ENCODE data around the gene OSGEP. TPM values are rescaled to one million over a fixed set of nuclear protein-coding genes. Genes with fewer than 3 reads are reported as not detected.

Gene OSGEP
- 21.2 TPM for total RNA-seq
- long read RNA-seq, transcript OSGEP-201 (11 exons, 2,002 nt) = major isoform, 17 of 22 reads
- long read RNA-seq, partial matches to known transcripts = 1 of 22 reads
- long read RNA-seq, other reads (novel, unspliced or antisense) = 4 of 22 reads

DNA sequence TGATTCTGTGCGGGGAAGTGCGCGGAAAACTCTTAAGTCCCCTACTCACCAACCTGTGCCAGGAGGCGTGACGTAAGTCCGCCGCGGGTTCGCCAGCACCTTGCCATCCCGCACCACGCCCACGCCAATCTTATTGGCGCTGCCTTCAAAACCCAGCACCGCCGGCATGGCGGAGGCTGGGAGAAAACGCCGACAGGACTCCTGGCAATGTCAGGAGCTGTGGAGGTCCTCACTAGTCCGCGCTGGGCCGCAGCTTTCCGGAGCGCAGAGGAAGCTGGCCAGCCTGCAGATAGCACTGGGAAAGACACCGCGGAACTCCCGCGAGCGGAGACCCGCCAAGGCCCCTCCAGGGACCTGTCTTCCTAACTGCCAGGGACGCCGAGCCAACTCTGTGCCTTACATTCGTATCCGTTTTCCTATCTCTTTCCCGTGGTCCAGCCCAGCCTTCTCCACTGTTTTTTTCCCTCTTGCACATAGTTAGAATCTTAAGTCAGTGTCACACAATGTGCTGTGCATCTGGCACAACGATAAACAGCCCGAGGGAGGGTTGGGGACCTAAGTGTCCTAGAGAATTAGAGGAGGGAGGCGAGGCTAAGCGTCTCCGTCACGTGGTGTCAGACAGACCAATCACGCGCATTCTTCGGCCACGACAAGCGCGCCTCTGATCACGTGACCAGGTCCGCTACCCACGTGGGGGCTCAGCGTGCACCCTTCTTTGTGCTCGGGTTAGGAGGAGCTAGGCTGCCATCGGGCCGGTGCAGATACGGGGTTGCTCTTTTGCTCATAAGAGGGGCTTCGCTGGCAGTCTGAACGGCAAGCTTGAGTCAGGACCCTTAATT, at the start of gene OSGEP, which contains the start of gene APEX1:
Gene OSGEP, minus strand, starts transcription at position 297 of the 839 bp plus-strand sequence. Its CDS starts 129 bp downstream, at position 168.
Gene APEX1, plus strand, starts transcription at position 711 of the 839 bp plus-strand sequence. CDS start 420 bp downstream, outside the sequence.
- intact Hi-C loops (cut with DNase I) = loop anchor here (2.0 to 5.0 kb wide), 2 partner anchors 42 to 127 kb away; partner anchors contain the start of gene TEP1
- DNase-seq (ENCODE audit: low spot score) = peak; percentile 99

GRCh38 chr14:20503898-20504297, 49.3 kb upstream of the OSGEP start:
- intact Hi-C loops (cut with DNase I) = no loop called here
- DNase-seq (ENCODE audit: low spot score) = no peak

DNA sequence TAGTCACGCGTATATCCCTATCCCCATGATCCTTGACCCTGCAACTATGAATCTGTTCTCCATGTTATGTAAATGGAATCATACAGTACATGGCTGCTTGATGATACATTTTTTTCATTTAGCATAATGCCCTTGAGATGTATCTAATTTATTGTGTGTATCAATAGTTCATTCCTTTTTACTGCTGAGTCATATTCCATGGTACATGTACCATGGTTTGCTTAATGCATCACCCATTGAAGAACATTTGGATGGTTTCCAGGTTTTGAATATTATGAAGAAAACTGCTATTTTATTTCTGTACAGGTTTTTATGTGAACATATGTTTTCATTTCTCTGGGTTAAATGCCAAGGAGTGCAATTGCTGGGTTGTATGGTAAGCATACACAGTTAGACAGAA, 46.7 kb upstream of the OSGEP start:
- intact Hi-C loops (cut with DNase I) = no loop called here
- no peak for DNase-seq (ENCODE audit: low spot score)

GRCh38 chr14:20499881-20500280, 45.3 kb upstream of the OSGEP start:
- DNase-seq (ENCODE audit: low spot score) = no peak
- intact Hi-C loops (cut with DNase I) = no loop called here

GRCh38 chr14:20499108-20499507, 44.5 kb upstream of the OSGEP start:
- no peak for DNase-seq (ENCODE audit: low spot score)
- intact Hi-C loops (cut with DNase I) = no loop called here

DNA sequence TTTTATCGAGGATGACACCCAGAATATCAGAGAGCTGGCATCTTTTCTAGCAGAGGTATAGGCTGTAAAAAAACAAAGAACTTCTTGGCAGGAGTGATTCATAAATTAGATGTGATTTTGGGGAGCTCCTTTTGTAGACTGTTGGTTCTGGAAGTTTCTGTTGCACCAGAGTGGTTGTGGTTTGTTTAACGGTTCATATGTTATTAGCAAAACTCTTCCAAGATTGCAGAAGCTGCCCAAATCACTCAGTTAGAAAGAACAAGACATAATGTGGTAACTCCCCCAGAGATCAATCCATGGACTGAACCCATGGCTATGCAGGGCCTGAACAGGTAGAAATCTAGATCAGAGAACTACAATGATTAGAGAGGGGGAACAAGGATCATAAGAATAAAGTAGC, 44.0 kb upstream of the OSGEP start:
- intact Hi-C loops (cut with DNase I) = no loop called here

GRCh38 chr14:20494935-20495766, 40.5 kb upstream of the OSGEP start:
- intact Hi-C loops (cut with DNase I) = no loop called here
- no peak for DNase-seq (ENCODE audit: low spot score)

More for the DNA sequence above, 44.0 kb upstream of the OSGEP start:
- no peak for DNase-seq (ENCODE audit: low spot score)

DNA sequence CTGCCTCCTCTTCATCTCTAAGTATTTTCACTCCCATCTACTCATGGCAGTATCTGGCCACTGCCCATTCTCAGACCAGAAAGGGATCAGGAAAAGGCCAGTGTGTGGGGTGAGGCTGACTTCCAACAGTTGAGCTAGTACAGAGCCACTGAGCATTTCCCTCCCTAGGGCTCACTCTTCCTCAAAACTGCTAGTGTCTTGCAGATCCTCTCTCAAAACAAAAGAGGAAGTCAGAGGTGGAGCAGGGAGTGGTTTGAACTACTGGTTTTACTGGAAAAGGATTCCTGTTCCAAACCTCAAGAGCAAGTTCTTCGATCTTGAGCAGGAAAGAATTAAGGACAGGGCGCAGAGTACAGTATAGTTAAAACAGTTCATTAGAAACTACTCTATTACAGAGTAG, 39.0 kb upstream of the OSGEP start:
- intact Hi-C loops (cut with DNase I) = no loop called here

GRCh38 chr14:20492486-20492885, 37.9 kb upstream of the OSGEP start:
- no peak for DNase-seq (ENCODE audit: low spot score)
- intact Hi-C loops (cut with DNase I) = no loop called here

More for the DNA sequence above, 39.0 kb upstream of the OSGEP start:
- no peak for DNase-seq (ENCODE audit: low spot score)

GRCh38 chr14:20490563-20490962, 36.0 kb upstream of the OSGEP start:
- no peak for DNase-seq (ENCODE audit: low spot score)
- intact Hi-C loops (cut with DNase I) = no loop called here

DNA sequence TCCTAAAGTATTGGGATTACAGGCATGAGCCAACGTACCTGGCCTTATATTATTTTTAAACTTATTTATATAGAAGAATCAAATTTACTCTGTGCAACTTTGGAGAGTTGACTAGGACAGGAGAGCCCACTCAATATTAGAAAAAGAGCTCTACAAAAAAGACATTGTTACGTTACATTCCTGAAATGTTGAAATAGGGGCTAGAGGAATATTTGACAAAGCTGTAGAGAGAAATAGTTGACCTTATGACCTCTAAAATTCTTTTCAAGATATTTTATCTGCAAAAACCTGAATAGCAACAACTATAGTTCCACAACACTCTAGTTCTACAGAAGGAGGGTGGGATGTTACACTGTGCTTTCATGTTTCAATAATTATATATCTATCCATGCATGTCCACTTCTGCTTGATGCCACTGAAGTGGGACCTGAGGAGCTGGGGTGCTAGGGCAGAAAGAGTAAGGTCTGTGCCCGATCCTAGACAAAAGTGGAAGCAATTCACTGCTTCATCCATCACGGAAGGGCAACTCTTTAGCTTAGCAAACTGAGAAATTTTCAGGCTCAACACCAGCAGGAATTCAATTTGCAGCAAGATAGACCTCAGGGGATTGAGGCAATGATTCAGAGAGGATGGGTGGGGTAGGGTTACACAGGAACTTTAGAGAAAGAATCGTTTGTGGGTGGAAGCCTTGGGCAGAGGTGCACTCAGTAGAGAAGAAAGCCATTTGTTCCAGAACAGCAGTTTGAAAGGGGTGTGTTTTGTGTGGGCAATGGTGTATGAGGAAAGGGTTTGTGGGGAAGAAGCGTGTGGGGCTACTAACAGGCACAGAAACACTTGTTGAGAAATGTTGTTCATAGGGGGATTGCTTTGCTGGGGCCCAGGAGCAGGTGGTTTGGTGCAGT, 34.7 kb upstream of the OSGEP start:
- no peak for DNase-seq (ENCODE audit: low spot score)
- intact Hi-C loops (cut with DNase I) = no loop called here

- intact Hi-C loops (cut with DNase I) = no loop called here
- DNase-seq (ENCODE audit: low spot score) = no peak
Measured at GRCh38 chr14:20487396-20487725, 32.7 kb upstream of the OSGEP start.

GRCh38 chr14:20486684-20487395, 32.2 kb upstream of the OSGEP start:
- intact Hi-C loops (cut with DNase I) = no loop called here
- DNase-seq (ENCODE audit: low spot score) = no peak

DNA sequence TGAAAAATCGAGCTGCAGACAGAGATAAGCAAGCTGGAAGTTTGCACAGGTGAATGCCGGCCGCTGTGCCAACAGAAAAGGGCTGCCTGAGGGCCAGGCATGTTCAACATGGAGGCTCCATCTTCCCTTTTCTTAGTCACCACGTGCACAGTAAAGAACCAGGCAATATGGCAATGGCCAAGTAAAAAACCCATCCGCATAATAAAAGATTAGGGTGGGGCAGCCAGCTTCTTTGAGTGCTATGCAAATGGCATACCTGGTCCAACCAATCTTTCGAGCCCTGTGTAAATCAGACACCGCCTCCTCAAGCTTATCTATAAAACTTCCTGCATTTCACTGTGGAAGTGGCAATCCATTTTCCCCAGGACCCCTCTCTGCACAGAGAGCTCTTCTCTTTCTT, 31.3 kb upstream of the OSGEP start:
- intact Hi-C loops (cut with DNase I) = no loop called here
- no peak for DNase-seq (ENCODE audit: low spot score)

GRCh38 chr14:20482382-20482781, 27.8 kb upstream of the OSGEP start:
- intact Hi-C loops (cut with DNase I) = no loop called here
- no peak for DNase-seq (ENCODE audit: low spot score)

DNA sequence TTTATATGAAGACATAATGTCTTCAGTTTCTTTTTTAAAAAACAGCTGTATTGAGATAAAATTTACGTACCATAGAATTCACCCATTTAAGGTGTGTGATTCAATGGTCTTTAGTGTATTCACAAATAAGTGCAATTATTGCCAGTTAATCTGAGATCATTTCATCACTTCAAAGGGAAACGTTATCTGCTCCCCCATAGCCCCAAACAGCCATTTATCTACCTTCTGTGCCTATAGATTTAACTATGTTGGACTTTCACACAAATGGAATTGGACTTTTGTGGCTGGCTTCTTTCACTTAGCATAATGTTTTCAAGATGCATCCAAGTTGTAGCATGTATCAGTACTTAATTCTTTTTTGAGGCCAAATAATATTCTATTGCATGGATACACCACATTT, 24.3 kb upstream of the OSGEP start:
- intact Hi-C loops (cut with DNase I) = no loop called here
- no peak for DNase-seq (ENCODE audit: low spot score)

DNA sequence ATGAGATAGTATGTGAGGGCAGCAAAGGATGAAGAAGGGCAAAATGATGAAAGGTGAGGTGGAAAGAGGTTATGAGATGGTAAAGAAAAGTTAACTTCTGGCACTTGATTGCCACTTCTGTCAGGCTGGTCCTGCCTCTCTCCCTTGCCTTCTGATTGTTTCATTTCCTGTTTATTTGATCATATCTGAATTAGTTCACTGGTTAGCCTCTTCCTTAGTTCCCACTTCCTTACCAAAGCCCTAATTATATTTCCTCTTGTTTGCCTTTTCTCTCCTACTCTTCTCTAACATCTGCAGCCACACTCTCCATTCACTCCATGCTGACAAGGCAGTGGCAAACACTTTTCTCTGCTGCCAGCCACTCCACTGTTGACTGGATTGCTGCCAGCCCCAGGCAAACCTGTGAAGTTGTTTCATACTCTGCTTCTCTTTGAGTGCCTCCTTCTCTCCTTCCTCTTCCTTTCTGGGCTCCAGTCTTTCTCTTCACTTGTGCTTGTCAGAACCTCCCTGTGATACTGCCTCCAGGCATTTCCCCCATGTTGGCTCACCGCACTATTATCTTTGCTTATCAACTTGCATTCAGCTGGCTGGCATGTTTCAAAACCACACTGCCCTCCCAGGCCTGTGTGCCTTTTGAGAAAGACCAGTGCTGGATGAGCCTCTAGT, 22.7 kb upstream of the OSGEP start:
- no peak for DNase-seq (ENCODE audit: low spot score)
- intact Hi-C loops (cut with DNase I) = no loop called here

DNA sequence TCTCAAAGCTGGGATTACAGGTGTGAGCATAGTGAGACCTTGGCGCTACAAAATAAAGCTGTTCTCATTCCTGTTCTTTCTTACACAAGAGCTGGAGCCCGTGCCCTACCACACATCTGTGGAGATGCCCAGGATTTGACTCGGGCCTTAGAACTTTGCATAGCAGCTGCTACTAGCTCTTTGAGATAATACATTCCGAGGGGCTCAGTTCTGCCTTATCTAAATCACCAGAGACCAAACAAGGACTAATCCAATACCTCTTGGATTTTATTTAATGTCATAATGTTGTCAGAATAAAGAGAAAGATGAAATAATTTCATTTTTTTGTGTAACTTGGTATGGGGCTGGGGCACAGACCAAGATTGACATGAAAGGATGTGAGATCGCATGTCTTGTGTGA, 22.2 kb upstream of the OSGEP start:
- no peak for DNase-seq (ENCODE audit: low spot score)
- intact Hi-C loops (cut with DNase I) = no loop called here

Measured in cardiac septum (tissue), 1 donor.